Measurements from ENCODE around the gene RNF38. TPM values are rescaled to one million over a fixed set of nuclear protein-coding genes. Genes with fewer than 3 reads are reported as not detected.
A peak's percentile ranks its signal among the peaks of the same experiment; 100 is the strongest.

The RNF38 gene
- total RNA-seq, 1 donor from 2014 or later: 68.3 TPM

DNA sequence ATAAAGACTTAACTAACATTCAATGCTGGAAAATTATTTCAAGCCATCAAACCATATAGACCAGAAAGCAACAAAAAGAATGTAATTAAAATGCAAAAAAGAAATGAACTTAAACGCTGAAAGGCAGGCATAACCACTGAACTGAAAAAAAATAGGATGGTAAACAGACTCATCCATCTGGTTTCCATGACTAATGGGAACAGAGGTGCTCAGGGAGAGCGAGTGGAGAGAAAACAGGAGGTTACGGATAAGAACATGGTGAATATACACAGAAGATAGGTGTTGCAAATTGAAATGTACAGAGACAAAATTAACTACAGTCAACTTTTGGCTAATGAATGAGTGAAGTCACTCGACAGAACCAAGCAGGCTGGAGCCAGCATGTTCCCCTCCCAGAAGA is 43.5 kb upstream of the RNF38 start:
- Mint-ChIP-seq H3K27me3 (no peaks in the 10 kb centered on the region), H3K4me3 (ENCODE audit: low read depth) (no peak overlapping the region), H3K27ac (peak overlapping the region; percentile 45), H3K36me3 (ENCODE audit: insufficient read depth) (peaks cover 5% of the 10 kb centered on the region), H3K4me1 (ENCODE audit: low read depth) (peaks cover 13% of the 10 kb centered on the region), H3K9me3 (ENCODE audit: low read depth) (no peaks in the 10 kb centered on the region)
- TF ChIP-seq, protein P1, sequence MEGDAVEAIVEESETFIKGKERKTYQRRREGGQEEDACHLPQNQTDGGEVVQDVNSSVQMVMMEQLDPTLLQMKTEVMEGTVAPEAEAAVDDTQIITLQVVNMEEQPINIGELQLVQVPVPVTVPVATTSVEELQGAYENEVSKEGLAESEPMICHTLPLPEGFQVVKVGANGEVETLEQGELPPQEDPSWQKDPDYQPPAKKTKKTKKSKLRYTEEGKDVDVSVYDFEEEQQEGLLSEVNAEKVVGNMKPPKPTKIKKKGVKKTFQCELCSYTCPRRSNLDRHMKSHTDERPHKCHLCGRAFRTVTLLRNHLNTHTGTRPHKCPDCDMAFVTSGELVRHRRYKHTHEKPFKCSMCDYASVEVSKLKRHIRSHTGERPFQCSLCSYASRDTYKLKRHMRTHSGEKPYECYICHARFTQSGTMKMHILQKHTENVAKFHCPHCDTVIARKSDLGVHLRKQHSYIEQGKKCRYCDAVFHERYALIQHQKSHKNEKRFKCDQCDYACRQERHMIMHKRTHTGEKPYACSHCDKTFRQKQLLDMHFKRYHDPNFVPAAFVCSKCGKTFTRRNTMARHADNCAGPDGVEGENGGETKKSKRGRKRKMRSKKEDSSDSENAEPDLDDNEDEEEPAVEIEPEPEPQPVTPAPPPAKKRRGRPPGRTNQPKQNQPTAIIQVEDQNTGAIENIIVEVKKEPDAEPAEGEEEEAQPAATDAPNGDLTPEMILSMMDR (IDR thresholded peaks at IDR 0.05; ENCODE audit: unreplicated experiment): no peak
- no peak for DNase-seq (ENCODE audit: low spot score, unreplicated experiment)

GRCh38 chr9:36442710-36443109 is 42.6 kb upstream of the RNF38 start:
- no peaks in the 10 kb centered on the region for H3K9me3 Mint-ChIP-seq (ENCODE audit: low read depth)
- no peak for DNase-seq (ENCODE audit: low spot score, unreplicated experiment)
- TF ChIP-seq, protein P1 (IDR thresholded peaks at IDR 0.05; ENCODE audit: unreplicated experiment): no peak
- no peaks in the 10 kb centered on the region for H3K27me3 Mint-ChIP-seq
- no peak overlapping the region for H3K27ac Mint-ChIP-seq
- peaks cover 15% of the 10 kb centered on the region for H3K4me1 Mint-ChIP-seq (ENCODE audit: low read depth)
- H3K36me3 Mint-ChIP-seq (ENCODE audit: insufficient read depth): peaks cover 5% of the 10 kb centered on the region
- no peak overlapping the region for H3K4me3 Mint-ChIP-seq (ENCODE audit: low read depth)

- TF ChIP-seq, protein P1 (IDR thresholded peaks at IDR 0.05; ENCODE audit: unreplicated experiment): no peak
- DNase-seq (ENCODE audit: low spot score, unreplicated experiment): no peak
- Mint-ChIP-seq H3K27ac (no peak overlapping the region), H3K9me3 (ENCODE audit: low read depth) (no peaks in the 10 kb centered on the region), H3K4me1 (ENCODE audit: low read depth) (peaks cover 15% of the 10 kb centered on the region), H3K4me3 (ENCODE audit: low read depth) (no peak overlapping the region), H3K27me3 (no peaks in the 10 kb centered on the region), H3K36me3 (ENCODE audit: insufficient read depth) (peaks cover 5% of the 10 kb centered on the region)
Observed at GRCh38 chr9:36441966-36442365, 41.9 kb upstream of the RNF38 start.

DNA sequence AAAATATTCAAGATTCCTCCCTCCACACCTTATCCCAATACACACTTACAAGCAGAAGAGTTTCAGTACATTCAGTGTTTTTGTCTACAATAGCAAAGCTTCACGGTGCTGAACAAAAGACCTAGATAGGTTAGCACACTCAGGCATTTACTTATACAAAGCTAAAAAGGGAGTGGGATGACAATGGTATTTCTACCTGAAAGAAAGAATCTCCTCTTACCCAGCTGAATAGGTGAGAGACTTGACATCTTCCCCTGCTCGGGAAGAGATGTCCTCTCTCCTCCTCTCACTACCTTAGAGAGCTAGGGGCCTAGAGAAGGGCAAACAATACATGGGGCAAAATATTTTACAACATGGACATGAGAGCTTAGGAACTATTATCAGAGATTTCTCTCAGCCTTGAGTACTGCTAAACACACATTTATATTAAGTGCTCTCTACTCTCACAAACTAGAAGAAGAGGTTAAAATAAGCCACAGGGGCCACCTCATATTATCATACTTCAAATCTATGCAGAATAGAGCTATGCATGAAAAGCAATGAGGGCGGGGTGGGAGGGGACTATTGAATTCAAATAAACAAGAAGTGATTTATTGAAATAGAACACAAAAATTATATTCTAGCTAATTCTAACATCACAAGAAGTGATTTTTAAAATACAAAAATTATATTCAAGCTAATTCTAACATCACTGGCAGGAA is 38.6 kb upstream of the RNF38 start:
- TF ChIP-seq, protein P1 (IDR thresholded peaks at IDR 0.05; ENCODE audit: unreplicated experiment): no peak
- Mint-ChIP-seq H3K4me3 (ENCODE audit: low read depth) (no peak overlapping the region), H3K27me3 (no peaks in the 10 kb centered on the region), H3K9me3 (ENCODE audit: low read depth) (no peaks in the 10 kb centered on the region), H3K4me1 (ENCODE audit: low read depth) (peaks cover 13% of the 10 kb centered on the region), H3K36me3 (ENCODE audit: insufficient read depth) (peaks cover 3% of the 10 kb centered on the region), H3K27ac (no peak overlapping the region)
- DNase-seq (ENCODE audit: low spot score, unreplicated experiment): no peak

DNA sequence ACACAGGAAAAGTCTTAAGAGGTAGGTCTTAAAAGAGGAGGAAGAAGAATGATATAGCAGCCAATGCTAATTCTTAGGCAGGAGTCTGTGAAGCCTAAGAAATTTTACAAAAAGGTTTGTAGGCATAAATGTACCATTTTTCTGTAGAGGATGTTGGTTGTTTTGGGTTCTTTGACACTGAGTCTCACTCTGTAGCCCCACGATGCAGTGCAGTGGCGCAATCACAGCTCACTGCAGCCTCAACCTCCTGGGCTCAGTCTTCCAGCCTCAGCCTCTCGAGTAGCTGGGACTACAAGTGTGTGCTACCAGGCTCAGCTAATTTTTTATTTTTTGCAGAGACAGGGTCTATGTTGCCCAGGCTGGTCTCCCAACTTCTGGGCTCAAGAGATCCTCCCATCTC is 37.7 kb upstream of the RNF38 start:
- Mint-ChIP-seq H3K4me1 (ENCODE audit: low read depth) (peaks cover 10% of the 10 kb centered on the region), H3K27me3 (no peaks in the 10 kb centered on the region), H3K36me3 (ENCODE audit: insufficient read depth) (peaks cover 1% of the 10 kb centered on the region), H3K4me3 (ENCODE audit: low read depth) (no peak overlapping the region), H3K9me3 (ENCODE audit: low read depth) (no peaks in the 10 kb centered on the region), H3K27ac (no peak overlapping the region)
- TF ChIP-seq, protein P1 (IDR thresholded peaks at IDR 0.05; ENCODE audit: unreplicated experiment): no peak
- no peak for DNase-seq (ENCODE audit: low spot score, unreplicated experiment)

All from progenitor cell of endocrine pancreas (in vitro differentiated cells).